Fibroblast of lung (primary cell): ENCODE results near the gene ZNF521. TPM values are rescaled to one million over a fixed set of nuclear protein-coding genes. Genes with fewer than 3 reads are reported as not detected.

ENCODE experiments used
- DNase-seq, 2 donors: peaks; one replicate each; pipeline versions ENCODE4 v3.0.0 to v3.0.0-alpha.2; 2010; ENCODE audit warnings: low read depth in 2 of 2
- H2AFZ ChIP-seq: 2 replicates; pipeline ENCODE4 v1.5.1; 2012; ENCODE audit warnings: low read length, control low read depth, inconsistent platforms
- H3K27ac ChIP-seq: 2 replicates; pipeline ENCODE4 v1.5.1; 2011; ENCODE audit warnings: low read length, control low read depth; ENCODE audit not compliant: insufficient read depth
- H3K27me3 ChIP-seq: 2 replicates; pipeline ENCODE4 v1.5.1; 2011; ENCODE audit warnings: mild to moderate bottlenecking, low read length; ENCODE audit not compliant: control insufficient read depth, insufficient read depth
- H3K36me3 ChIP-seq: 2 replicates; pipeline ENCODE4 v1.5.1; 2011; ENCODE audit warnings: low read length; ENCODE audit not compliant: control insufficient read depth, insufficient read depth
- H3K4me1 ChIP-seq: 2 replicates; pipeline ENCODE4 v1.5.1; 2011; ENCODE audit warnings: low read length; ENCODE audit not compliant: control insufficient read depth, insufficient read depth; ENCODE audit errors: extremely low read depth
- H3K4me2 ChIP-seq: 2 replicates; pipeline ENCODE4 v1.5.1; 2011; ENCODE audit warnings: low read length, control low read depth; ENCODE audit not compliant: insufficient read depth; ENCODE audit errors: extremely low read depth
- H3K4me3 ChIP-seq, 4 experiments: fragments of 200-600 bp in 1 of 4; sonication (generic) in 1 of 4; replicated peaks in 1 of 4; 2 replicates each; pipeline ENCODE4 v1.5.1; 2011 to 2016; ENCODE audit warnings: low read length in 4 of 4, low read depth in 3 of 4, mild to moderate bottlenecking in 3 of 4, control low read depth in 2 of 4, inconsistent platforms in 1 of 4, mixed read lengths in 1 of 4; ENCODE audit not compliant: insufficient read depth in 1 of 4; ENCODE audit errors: control extremely low read depth in 1 of 4
- H3K79me2 ChIP-seq: 2 replicates; pipeline ENCODE4 v1.5.1; 2012; ENCODE audit warnings: mild to moderate bottlenecking, low read length, inconsistent platforms; ENCODE audit not compliant: control insufficient read depth, insufficient read depth
- H3K9ac ChIP-seq: 2 replicates; pipeline ENCODE4 v1.5.1; 2011; ENCODE audit warnings: mild to moderate bottlenecking, low read length, control low read depth; ENCODE audit not compliant: insufficient read depth
- H3K9me3 ChIP-seq: 2 replicates; pipeline ENCODE4 v1.5.1; 2012; ENCODE audit warnings: low read depth, low read length; ENCODE audit not compliant: control insufficient read depth, insufficient read depth
- H4K20me1 ChIP-seq: 2 replicates; pipeline ENCODE4 v1.5.1; 2011; ENCODE audit warnings: low read length; ENCODE audit not compliant: control insufficient read depth, insufficient read depth; ENCODE audit errors: extremely low read depth
- CTCF ChIP-seq, 2 donors: IDR thresholded peaks in 1 of 2; conservative IDR thresholded peaks in 1 of 2; 1 replicate in 1 of 2; 2 replicates in 1 of 2; pipeline ENCODE4 v1.5.1; 2011 to 2012; ENCODE audit warnings: low read length in 2 of 2, control low read depth in 1 of 2, inconsistent platforms in 1 of 2, low read depth in 1 of 2, mild to moderate bottlenecking in 1 of 2
- EZH2 ChIP-seq: IDR thresholded peaks from 2 replicates; pipeline ENCODE4 v1.5.1; 2012; ENCODE audit warnings: low read length, control low read depth, mild to moderate bottlenecking; ENCODE audit errors: missing control alignments
- polyA plus RNA-seq, 2 donors: library from polyadenylated mRNA; depleted of rRNA in 1 of 2; stranded (reverse) in 1 of 2; unstranded in 1 of 2; fragments of >200 nt; gene quantifications; 2 replicates each; pipeline ENCODE4 v1.2.1, GENCODE V29; 2011 to 2012; ENCODE audit warnings: missing spikeins in 1 of 2
- total RNA-seq: library from RNA; depleted of rRNA; stranded (reverse); fragments of >200 nt; gene quantifications from 2 replicates; pipeline ENCODE4 v1.2.1, GENCODE V29; 2014

ZNF521 gene
- total and polyA plus RNA-seq, 2 donors (not counting 1 experiment from before 2014, with no cell fraction given), result 25.2 to 43.6 TPM

- Histone ChIP-seq H3K4me3 (no peak overlapping the region), H2AFZ (no peak overlapping the region), H3K36me3 (no peaks in the 10 kb centered on the region), H3K27ac (no peak overlapping the region), H3K4me2 (no peak overlapping the region), H4K20me1 (no peaks in the 10 kb centered on the region), H3K9me3 (no peaks in the 10 kb centered on the region), H3K4me1 (no peaks in the 10 kb centered on the region), H3K9ac (no peak overlapping the region), H3K27me3 (no peaks in the 10 kb centered on the region), H3K79me2 (no peaks in the 10 kb centered on the region)
- no peak for DNase-seq
- TF ChIP-seq CTCF (conservative IDR thresholded peaks at IDR 0.05 in 1 of 2, IDR thresholded peaks at IDR 0.05 in 1 of 2; ENCODE audit: low read depth in 1 of 2, low read length in 2 of 2) (no peak), EZH2 (no peak)
Measured at GRCh38 chr18:25187521-25188192, 164.3 kb downstream of the ZNF521 start.

GRCh38 chr18:25186871-25187270 lies 165.1 kb downstream of the ZNF521 start:
- Histone ChIP-seq H3K9ac (no peak overlapping the region), H3K79me2 (no peaks in the 10 kb centered on the region), H3K4me2 (no peak overlapping the region), H3K4me1 (no peaks in the 10 kb centered on the region), H2AFZ (no peak overlapping the region), H3K9me3 (no peaks in the 10 kb centered on the region), H4K20me1 (no peaks in the 10 kb centered on the region), H3K4me3 (no peak overlapping the region), H3K36me3 (no peaks in the 10 kb centered on the region), H3K27ac (no peak overlapping the region), H3K27me3 (no peaks in the 10 kb centered on the region)
- TF ChIP-seq EZH2 (no peak), CTCF (conservative IDR thresholded peaks at IDR 0.05 in 1 of 2, IDR thresholded peaks at IDR 0.05 in 1 of 2; ENCODE audit: low read depth in 1 of 2, low read length in 2 of 2) (no peak)
- no peak for DNase-seq

GRCh38 chr18:25181993-25182392 lies 170.0 kb downstream of the ZNF521 start:
- TF ChIP-seq EZH2 (no peak), CTCF (conservative IDR thresholded peaks at IDR 0.05 in 1 of 2, IDR thresholded peaks at IDR 0.05 in 1 of 2; ENCODE audit: low read depth in 1 of 2, low read length in 2 of 2) (no peak)
- no peaks in the 10 kb centered on the region for H4K20me1 ChIP-seq
- H3K9ac ChIP-seq, result no peak overlapping the region

More at GRCh38 chr18:25181993-25182392, 170.0 kb downstream of the ZNF521 start:
- Histone ChIP-seq H3K27me3 (no peaks in the 10 kb centered on the region), H3K79me2 (no peaks in the 10 kb centered on the region), H3K9me3 (no peaks in the 10 kb centered on the region), H3K4me1 (no peaks in the 10 kb centered on the region), H3K4me2 (no peak overlapping the region), H3K36me3 (no peaks in the 10 kb centered on the region), H3K27ac (no peak overlapping the region), H2AFZ (no peak overlapping the region), H3K4me3 (no peak overlapping the region)
- DNase-seq, result no peak
